Superior temporal gyrus (tissue), 1 donor: ENCODE results near the gene DIS3L.
"Not testable (repeated sequence)": the region's sequence is repeated elsewhere in the genome, so short reads cannot be mapped to it uniquely, and the experiment has no call there.

Source experiments
- DNase-seq: peaks from one replicate; pipeline ENCODE4 v3.0.0-alpha.2; 2016; ENCODE audit errors: extremely low spot score

DIS3L gene

GRCh38 chr15:66293419-66294156 lies at the start of gene DIS3L:
DIS3L (plus strand) TSS chr15:66293568; CDS start chr15:66293597, 29 bp downstream.
- peak; percentile 51 for DNase-seq

GRCh38 chr15:66245832-66246231 lies 47.5 kb upstream of the DIS3L start:
- not testable (repeated sequence) for DNase-seq

GRCh38 chr15:66246937-66247336 lies 46.4 kb upstream of the DIS3L start:
- no peak for DNase-seq

GRCh38 chr15:66249605-66250174 lies 43.7 kb upstream of the DIS3L start:
- peak; percentile 37 for DNase-seq

- peak; percentile 11 for DNase-seq
Observed at GRCh38 chr15:66251065-66251789, 42.1 kb upstream of the DIS3L start.

GRCh38 chr15:66251790-66252684 lies 41.3 kb upstream of the DIS3L start:
- peak; percentile 63 for DNase-seq

- peak; percentile 12 for DNase-seq
Observed at GRCh38 chr15:66252685-66253417, 40.5 kb upstream of the DIS3L start.

GRCh38 chr15:66253418-66254088 lies 39.8 kb upstream of the DIS3L start, which contains the start of gene MEGF11:
MEGF11 (minus strand) TSS chr15:66253750; CDS start chr15:66128403, 125,347 bp downstream.
- peak; percentile 36 for DNase-seq

- no peak for DNase-seq
Observed at GRCh38 chr15:66254089-66254950, 39.0 kb upstream of the DIS3L start.

- DNase-seq, result no peak
Observed at GRCh38 chr15:66254951-66255676, 38.3 kb upstream of the DIS3L start.

GRCh38 chr15:66256692-66257091 lies 36.7 kb upstream of the DIS3L start:
- no peak for DNase-seq

GRCh38 chr15:66261056-66261455 lies 32.3 kb upstream of the DIS3L start:
- DNase-seq, result no peak

- DNase-seq, result not testable (repeated sequence)
Observed at GRCh38 chr15:66262837-66263236, 30.5 kb upstream of the DIS3L start.

GRCh38 chr15:66264859-66265513 lies 28.4 kb upstream of the DIS3L start:
- no peak for DNase-seq

GRCh38 chr15:66269326-66270090 lies 23.9 kb upstream of the DIS3L start:
- peak; percentile 66 for DNase-seq

- DNase-seq, result no peak
Observed at GRCh38 chr15:66270932-66271331, 22.4 kb upstream of the DIS3L start.

- DNase-seq, result no peak
Observed at GRCh38 chr15:66275352-66275751, 18.0 kb upstream of the DIS3L start.
